IPS-11a (cell line): ENCODE results near the gene CRYBB3.
"Not testable (repeated sequence)": the region's sequence is repeated elsewhere in the genome, so short reads cannot be mapped to it uniquely, and the experiment has no call there.

ENCODE experiments used
- H3K4me3 ChIP-seq: one replicate; pipeline ENCODE4 v1.5.1; 2013; ENCODE audit warnings: low read depth, low read length, control low read depth

Gene CRYBB3

DNA sequence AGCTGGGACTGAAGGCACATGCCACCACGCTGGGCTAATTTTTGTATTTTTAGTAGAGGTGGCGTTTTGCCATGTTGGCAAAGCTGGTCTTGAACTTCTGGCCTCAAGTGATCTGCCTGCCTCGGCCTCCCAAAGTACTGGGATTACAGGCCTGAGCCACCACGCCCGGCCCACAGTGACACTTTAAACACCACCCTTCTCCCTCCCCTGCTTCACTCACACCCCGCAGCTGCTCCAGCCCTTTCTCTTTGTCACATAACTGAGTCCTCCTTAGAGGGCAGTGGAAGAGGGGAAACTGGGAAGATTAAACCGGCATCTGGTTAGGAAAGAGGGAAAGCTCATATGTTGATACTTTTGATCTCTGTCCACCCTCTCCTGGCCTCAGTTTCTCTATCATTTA, 4.9 kb downstream of the CRYBB3 start:
- not testable (repeated sequence) for H3K4me3 ChIP-seq

DNA sequence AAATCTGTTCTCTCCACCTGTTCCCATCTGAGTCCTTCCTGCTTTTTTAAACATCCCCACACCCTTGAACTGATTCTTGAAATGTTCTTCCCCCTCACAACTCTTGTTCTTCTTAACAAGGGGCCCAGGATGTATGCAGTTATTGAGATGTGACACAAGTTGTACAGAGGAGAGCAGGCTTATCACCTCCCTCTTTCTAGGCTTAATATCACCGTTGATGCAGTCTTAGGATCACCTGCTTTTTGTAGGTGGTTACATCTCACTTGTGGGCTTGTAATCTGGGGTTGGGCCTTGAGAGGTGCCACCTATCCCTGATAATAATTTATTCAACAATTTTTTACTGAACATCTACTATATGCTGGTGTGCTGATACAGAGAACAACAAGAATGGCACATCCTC, 6.2 kb downstream of the CRYBB3 start:
- no peak overlapping the region for H3K4me3 ChIP-seq

DNA sequence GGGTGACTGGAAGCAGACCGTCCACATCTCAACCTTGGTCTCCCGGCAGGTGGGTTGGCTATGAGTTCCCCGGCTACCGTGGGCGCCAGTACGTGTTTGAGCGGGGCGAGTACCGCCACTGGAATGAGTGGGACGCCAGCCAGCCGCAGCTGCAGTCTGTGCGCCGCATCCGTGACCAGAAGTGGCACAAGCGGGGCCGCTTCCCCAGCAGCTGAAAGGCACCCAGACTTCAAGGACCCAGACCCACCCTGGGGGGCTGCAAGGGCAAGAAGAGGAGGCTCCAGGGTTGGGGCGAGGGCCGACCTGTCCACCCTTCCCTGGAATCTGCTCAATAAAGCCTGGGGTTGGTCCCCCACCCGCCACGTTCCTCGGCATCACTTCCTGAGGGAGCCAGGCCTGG, 7.3 kb downstream of the CRYBB3 start:
- H3K4me3 ChIP-seq = no peak overlapping the region

DNA sequence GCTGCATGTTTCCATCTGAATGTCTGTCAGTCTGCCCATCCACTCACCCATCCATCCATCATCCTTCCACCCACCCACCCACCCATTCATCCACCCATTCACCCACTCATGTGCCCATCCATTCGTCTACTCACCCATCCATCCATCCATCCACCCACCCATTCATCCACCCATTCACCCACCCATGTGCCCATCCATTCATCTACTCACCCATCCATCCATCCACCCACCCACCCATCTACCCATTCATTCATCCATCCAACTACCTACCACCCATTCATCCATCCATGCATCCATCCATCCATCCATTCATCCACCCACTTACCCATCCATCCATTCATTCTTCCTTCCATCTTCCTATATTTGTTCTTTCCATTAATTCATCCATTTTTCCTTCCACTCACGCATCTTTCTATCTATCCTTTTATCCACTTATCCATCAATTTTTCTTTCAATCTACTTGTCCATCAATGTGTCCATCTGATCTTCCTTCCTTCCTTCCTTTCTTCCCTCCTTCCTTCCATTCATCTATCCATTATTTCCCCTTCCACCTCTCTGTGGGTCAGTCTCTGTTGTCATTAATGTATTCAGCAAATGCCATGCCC, 8.0 kb downstream of the CRYBB3 start:
- H3K4me3 ChIP-seq = no peak overlapping the region

DNA sequence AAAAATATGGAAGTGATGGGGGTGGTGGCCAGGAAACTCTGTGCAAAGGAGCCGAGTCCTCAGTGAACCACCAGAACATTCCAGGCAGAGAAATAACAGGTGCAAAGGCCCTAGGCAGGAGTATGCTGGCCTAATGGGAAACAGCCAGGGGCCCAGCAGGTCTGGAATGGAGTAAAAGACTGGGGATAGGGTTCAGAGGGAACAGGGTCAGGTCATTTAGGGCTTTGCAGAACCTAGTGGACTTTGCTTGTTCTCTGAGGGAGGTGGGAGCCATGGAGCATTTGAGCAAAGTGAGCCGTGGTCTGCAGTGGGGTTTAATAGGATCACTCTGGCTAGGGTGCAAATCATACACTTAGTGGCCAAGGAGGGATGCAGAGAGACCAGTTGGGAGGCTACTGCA, 8.7 kb downstream of the CRYBB3 start:
- no peak overlapping the region for H3K4me3 ChIP-seq

DNA sequence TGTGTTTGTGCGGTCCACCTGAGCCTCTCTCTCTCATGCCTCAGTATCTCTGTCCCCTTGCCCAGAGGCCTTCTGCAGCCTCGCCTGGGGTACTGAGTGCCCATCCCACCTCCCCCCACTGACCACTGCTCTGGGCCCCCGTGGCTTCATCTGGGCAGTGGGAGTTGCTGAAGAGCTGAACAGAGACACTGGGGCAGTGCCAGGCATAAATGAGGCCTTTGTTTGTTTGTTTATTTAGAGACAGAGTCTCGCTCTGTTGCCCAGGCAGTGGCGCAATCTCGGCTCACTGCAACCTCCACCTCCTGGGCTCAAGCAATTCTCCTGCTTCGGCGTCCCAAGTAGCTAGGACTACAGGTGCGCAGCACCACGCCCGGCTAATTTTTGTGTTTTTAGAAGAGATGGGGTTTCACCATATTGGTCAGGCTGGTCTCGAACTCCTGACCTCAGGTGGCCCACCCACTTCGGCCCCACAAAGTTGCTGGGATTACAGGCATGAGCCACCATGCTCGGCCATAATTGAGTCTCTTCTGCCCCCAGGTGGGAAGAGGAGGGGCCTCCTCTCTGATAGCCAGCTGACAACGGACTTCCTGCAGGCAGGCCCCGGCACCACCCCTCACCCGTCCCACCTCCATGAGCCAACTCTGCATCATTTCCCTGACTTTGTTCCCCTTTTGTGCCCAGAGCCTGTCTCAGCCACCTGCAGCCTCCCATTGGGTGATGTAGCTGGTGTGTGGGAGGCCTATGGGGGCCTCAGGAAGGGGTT, 9.3 kb downstream of the CRYBB3 start:
- no peak overlapping the region for H3K4me3 ChIP-seq

DNA sequence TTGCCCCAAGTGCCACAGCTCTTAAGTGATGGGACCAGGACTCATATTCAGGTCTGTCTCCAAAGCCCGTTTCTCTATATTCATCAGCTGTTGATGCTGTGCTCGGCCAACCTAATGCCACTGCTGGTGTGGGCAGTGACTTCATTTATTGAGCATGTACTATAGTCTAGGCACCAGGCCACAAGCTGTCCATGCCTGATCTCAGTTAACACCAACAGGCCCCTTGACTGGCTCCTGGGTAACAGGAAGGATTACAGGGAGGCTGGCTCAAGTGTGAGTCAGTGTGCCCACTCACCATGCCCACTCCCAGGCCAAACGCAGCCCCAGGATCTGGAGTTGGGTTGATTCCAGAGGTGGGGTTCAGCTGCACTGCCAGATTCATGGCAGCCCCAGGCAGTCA, 11.1 kb downstream of the CRYBB3 start:
- H3K4me3 ChIP-seq = no peak overlapping the region

DNA sequence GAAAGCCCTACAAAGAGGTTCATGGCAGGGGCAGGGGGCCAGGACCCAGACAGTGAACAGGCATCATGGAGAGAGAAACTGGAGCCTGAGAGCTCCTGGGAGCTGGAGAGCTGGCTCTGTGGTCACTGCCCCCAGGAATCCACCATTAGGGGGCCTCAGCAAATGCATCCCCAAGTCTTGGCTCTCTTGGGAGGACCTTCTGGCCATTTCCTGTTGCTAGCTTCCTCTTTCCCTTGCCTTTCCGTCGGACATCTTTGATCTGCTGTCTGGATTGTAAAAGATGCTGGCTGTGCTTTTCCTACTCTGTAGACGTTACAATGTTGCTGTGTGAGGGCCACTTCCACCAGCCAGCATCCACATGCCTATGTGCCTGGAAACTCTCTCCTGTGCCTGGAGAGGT, 12.7 kb downstream of the CRYBB3 start:
- H3K4me3 ChIP-seq = no peak overlapping the region

DNA sequence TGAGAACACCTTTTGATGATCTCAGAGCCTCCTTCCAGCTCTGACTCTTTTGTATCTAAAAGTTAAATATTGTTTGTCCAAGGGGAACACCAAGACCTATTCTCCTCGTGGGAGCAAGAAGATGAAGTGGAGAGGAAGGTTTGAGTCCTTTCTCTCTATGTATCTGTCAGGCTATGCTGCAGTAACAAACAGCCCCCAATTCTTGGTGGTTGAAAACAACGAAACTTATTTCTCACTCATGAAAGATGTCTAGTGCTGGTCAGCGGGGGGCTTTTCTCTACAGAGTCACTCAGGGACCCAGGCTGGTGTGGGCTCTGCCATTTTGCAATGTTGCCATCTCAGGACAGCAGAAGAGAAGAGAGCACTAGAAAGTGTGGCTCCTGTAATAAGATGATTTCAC, 13.6 kb downstream of the CRYBB3 start:
- no peak overlapping the region for H3K4me3 ChIP-seq

DNA sequence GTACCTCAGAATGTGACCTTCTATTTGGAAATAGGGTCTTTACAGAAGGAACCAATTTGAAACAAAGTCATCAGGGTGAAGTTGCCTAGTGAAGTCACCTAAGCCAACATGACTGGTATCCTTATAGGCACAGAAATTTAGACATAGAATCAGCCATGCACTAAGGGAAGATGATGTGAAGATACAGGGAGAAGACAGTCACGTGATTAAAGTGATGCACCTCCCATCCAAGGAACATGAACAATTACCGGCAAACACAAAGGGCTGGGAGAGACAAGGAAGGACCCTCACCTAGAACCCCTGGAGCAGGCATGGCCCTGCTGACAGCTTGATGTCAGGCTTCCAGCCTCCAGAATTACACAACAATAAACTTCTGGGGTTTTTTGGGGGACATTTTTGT, 16.6 kb downstream of the CRYBB3 start:
- H3K4me3 ChIP-seq = no peak overlapping the region

DNA sequence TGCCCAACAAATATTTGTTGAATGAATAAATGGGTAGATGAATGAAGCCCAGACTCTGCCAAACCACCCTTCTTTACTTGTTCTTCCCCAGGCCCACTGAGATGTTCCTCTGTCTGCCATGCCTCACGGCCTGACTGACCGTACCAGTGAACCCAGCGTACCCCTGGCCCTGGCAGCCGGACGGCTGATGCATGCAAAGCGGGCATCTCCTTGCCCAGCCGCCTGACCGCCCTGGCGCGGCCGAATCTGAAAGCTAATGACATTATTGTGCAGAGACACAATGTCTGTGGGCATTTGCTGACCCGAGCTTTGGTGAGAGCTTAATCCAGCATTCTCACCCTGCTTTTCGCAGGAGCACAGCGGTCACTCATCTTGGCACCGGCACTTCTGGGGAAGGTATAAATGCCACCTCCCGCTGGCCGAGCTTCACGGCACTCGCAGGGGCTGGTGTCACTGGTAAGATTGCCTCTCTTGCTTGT, 19.6 kb downstream of the CRYBB3 start, which contains the start of gene CRYBB2:
Gene CRYBB2 (plus strand): TSS at position 429 of the 479 bp plus-strand sequence. CDS start 1,791 bp downstream, outside the sequence.
- no peak within 1 kb of the TSS for H3K4me3 ChIP-seq

DNA sequence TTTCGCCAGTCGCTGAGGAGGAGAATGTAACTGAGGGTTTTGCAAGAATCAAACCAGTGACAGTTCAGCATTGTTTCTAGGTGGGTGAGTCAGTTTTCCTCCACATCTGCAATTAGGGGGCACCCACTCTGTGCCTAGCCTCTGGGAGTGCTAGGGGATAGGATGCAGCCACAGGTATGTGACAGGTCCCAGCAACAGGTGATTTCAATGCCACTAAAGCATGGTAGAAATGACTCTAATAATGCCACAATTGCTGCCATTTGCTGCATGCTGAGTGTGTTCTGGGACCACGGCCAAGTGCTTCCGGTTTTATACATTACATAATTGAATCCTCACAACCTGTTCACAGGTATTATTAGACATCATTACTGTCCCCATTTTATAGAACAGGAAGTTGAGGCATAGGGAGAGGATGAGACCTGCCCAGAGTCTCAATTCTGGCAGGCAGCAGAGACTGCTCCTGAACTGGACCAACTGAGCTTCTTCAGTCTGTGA, 20.3 kb downstream of the CRYBB3 start:
- no peak overlapping the region for H3K4me3 ChIP-seq

DNA sequence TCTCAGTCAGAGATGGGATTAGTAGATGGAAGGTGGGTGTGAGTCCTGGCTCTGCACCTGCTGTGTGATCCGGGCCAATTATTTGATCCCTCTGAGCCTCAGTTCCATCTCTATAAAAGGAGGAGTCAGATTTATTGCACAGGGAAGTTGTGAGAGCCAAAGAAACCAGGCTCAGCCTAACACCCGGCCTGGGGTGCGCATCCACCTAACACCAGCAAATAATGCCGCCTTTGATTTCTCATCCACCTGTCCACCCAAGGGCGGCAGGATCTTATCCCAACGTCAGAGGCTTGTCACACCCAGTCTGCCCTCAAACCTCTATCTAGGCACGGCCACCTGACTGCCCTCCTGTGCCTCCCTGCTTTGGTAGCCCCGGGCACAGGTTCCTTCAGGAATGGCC, 22.1 kb downstream of the CRYBB3 start:
- no peak overlapping the region for H3K4me3 ChIP-seq

DNA sequence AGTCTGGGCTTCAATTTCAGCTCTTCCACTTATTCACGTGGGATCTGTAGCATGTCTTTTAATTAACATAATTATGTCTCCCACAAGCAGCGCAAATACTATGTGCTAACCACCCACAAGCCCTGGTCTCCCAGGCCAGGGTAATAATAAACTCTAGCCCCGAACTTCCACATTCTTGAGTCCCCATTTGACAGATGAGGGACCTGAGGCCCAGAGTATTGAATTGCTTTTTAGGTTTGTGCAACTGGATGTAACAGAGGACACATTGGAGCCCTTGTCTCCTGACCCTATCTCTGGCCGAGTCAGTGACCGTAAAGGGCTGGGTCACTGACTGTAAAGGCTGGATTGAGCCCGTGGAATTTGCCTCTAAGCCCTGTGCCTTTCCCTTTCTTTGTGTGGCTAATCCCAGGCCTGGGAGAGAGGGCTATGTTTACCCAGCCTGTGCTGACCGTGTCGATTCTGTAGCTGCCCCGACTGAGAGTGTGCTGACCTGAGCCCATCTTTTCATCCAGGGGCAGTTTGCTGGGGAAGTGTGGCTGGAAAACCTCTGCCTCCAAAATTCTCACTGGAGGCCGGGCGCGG, 23.7 kb downstream of the CRYBB3 start:
- H3K4me3 ChIP-seq = no peak overlapping the region

DNA sequence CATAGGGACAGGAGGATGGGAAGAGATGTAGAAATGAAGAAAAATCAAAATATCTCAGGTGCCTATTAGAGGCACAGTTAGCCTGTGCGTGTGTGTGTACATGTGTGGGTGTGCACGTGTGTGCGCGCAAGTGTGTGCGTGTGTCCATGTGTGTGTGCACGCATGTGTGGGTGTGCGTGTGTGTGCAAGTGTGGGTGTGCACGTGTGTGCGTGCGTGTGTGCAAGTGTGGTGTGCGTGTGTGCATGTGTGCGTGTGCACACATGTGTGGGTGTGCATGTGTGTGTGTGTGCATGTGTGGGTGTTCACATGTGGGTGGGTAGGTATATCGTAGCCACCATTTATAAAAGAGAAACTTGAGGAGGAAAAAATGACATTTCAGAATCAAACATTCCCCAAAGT, 29.2 kb downstream of the CRYBB3 start:
- no peak overlapping the region for H3K4me3 ChIP-seq

DNA sequence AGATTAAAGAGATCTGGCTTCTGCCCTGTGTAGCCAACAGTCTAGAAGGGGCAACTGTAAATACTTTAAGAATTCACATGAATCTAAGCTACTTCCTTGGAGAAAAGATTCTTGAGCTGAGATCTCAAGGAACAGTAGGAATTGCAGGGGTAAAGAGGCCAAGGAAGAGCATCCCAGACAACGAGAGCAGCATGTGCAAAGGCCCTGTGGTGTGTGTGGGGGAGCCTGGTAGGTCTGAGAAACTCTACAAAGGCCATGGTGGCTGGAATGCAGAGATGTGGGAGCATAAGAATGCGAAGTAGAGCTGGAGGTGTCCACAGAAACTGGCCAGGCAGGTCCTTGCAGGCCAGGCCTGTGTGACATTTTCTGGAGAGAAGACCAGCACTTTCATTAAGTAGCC, 31.1 kb downstream of the CRYBB3 start:
- H3K4me3 ChIP-seq = not testable (repeated sequence)

DNA sequence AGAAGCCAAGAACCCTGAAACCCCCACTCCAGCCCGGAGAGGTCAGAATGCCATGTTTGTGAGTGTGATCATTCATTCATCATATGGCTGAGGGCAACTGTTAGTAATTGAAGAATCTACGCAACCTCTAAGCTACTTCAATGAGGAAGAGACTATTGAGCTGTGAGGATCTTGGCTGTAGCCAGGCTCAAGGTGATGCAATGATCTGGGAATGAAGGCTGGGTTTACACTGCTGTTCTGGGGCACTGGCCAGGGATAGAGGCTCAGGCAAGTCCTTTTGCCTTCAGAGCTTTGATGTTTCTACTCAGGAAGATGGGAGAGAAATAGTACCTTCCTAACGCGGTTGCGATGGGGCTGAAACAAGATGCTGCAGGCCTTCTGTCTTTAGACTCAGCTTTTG, 32.6 kb downstream of the CRYBB3 start:
- no peak overlapping the region for H3K4me3 ChIP-seq

DNA sequence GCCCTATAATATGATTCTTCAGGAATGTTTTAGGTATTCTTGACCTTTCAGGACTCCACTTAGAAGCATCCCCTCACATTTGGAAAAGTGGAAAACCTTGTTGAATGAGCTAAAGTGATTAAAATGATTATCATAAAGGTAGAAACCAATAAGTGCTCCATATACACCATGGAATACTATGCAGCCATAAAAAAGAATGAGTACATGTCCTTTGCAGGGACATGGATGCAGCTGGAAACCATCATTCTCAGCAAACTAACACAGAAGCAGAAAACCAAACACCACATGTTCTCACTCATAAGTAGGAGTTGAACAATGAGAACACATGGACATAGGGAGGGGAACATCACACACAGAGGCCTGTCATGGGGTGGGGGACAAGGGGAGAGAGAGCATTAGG, 34.0 kb downstream of the CRYBB3 start:
- H3K4me3 ChIP-seq = not testable (repeated sequence)

DNA sequence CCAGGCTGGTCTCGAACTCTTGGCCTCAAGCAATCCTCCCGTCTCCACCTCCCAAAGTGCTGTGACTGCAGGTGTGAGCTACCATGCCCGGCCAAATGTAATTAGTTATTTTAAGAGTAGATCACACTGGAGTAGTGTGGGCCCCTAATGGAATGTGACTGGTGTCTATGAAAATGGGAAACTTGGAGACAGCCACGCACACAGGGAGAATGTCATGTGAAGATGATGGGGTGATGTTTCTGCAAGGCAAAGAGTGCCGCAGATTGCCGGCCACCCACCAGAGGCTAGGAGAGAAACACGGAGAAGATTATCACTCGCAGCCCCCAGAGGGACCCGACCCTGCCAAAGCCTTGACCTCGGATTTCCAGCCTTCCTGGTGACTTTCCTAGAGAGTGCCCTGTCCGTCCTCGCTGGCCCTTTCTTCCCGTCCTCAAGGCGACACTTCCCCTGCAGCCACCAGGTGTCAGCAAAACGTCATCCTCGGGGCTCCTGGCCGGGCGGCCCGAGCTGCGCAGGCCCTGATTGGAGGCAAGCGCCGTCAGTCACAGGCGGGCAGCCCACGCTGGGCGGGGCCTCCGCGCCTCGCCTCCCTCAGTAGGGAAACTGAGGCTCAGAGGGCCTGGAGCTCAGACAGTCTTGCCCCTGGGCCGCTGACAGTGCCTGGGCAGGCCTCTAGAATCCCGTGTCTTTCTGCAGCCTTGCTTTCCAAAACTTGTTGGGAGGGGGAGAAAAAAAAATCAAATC, 36.1 kb downstream of the CRYBB3 start:
- no peak overlapping the region for H3K4me3 ChIP-seq

DNA sequence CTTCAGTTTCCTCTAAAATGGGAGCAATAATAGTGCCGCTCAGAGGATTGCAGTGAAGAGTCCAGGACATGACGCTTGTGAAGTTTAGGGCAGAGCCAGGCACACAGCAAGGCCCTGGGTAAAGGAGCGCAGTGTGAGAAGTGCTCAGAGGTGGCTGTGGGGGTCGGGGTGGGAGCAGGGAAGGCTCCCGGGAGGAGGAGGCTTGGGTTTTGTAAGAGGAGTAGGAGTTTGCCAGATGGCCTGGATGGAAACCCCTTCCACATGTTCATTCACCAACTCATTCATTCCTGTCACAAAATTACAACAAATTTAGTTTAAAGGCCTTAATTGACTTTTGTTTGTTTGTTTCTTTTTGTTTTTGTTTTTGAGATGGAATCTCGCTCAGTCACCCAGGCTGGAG, 36.8 kb downstream of the CRYBB3 start:
- H3K4me3 ChIP-seq = no peak overlapping the region

DNA sequence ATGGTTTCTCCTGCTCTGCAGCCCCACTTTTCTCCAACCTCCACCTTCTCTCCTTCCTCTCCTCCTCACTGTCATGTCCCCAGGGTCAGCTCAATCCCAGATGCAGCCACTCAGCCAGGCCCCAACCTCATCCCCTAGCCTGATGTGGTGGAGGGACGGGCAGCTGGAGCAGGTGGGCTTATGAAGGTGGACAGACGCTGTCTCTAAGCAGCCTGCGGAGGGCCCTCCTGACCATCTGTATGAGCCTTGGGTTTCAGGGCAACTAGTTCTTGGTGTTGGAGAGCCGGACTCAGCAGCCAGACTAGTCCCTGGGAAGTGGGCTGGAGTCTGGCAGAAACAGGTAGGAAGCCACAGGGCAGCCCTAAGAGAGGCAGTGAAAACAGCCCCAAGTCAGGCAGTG, 37.8 kb downstream of the CRYBB3 start:
- H3K4me3 ChIP-seq = no peak overlapping the region
